GM12865 (cell line): ENCODE measurements around the gene RXRB.

Experiments
- DNase-seq: peaks from one replicate; pipeline ENCODE4 v3.0.0; 2010; ENCODE audit warnings: low read depth
- H3K4me3 ChIP-seq: 2 replicates; pipeline ENCODE4 v1.5.1; 2011; ENCODE audit warnings: mild to moderate bottlenecking, low read depth, low read length, control low read depth
- CTCF ChIP-seq: IDR thresholded peaks from 2 replicates; pipeline ENCODE4 v1.5.1; 2011; ENCODE audit warnings: low read length, control low read depth, low read depth, inconsistent platforms; ENCODE audit not compliant: insufficient read depth; ENCODE audit errors: missing control alignments

RXRB gene

GRCh38 chr6:33189625-33190448 lies 10.6 kb downstream of the RXRB start:
- H3K4me3 ChIP-seq, result no peak overlapping the region
- DNase-seq, result no peak
- no peak for TF ChIP-seq CTCF

- TF ChIP-seq CTCF, result no peak
- H3K4me3 ChIP-seq, result no peak overlapping the region
- DNase-seq, result no peak
These were observed 11.3 kb downstream of the RXRB start for GRCh38 chr6:33189164-33189563.

GRCh38 chr6:33187809-33188208 lies 12.7 kb downstream of the RXRB start:
- no peak for DNase-seq
- TF ChIP-seq CTCF, result no peak
- no peak overlapping the region for H3K4me3 ChIP-seq

GRCh38 chr6:33185654-33186187 lies 14.7 kb downstream of the RXRB start:
- no peak for TF ChIP-seq CTCF
- no peak for DNase-seq
- no peak overlapping the region for H3K4me3 ChIP-seq

- no peak overlapping the region for H3K4me3 ChIP-seq
- TF ChIP-seq CTCF, result no peak
- DNase-seq, result no peak
These were observed 15.3 kb downstream of the RXRB start for GRCh38 chr6:33185190-33185589.

GRCh38 chr6:33183071-33183683 lies 17.3 kb downstream of the RXRB start:
- TF ChIP-seq CTCF, result no peak
- H3K4me3 ChIP-seq, result no peak overlapping the region
- no peak for DNase-seq

- DNase-seq, result no peak
- no peak overlapping the region for H3K4me3 ChIP-seq
These were observed 19.3 kb downstream of the RXRB start for GRCh38 chr6:33181141-33181540.

More at GRCh38 chr6:33181141-33181540, 19.3 kb downstream of the RXRB start:
- no peak for TF ChIP-seq CTCF
